ENCODE measurements around the gene ITPR3.

The ITPR3 gene

GRCh38 chr6:33671744-33672072 lies 50.6 kb downstream of the ITPR3 start:
- no peak for DNase-seq

DNA sequence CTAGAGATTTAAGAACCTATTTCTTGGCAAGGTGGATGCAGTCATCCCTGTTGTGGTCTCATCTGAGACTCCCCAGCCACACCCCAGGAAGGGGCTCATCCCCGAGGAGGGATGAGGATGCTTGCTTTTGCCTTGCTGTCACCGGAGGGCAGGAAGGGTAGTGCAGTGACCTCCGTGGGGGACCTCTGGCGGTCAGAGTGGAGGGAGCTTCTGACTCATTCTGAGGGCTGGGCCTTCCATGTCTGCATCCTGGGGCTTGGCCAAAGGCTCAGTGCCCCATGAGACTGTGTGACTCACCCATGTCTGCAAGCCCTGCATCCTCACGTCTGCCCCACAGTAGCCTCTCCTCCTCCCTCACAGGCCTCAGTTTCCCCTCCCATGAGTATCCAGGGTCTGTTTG lies 51.7 kb downstream of the ITPR3 start:
- DNase-seq: no peak

GRCh38 chr6:33673851-33674250 lies 52.7 kb downstream of the ITPR3 start:
- no peak for DNase-seq

DNA sequence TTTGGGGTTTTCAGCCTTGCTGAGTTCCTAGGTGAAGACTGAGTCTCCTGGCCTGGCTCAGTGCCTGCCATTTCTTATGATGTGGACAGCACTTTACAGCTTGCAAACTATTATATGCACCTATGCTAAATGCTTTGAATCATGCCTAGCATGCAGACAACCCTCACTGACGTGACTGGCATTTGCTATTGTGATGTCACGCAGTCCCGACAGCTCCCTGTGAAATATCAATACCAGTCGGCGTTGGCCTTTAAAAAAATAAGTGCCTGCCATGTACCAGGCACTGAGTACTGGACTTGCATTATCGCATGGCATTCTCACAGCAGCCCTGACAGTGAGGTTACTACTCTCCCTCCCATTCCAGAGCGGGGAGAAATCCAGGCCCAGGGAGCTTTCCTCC lies 54.8 kb downstream of the ITPR3 start:
- no peak for DNase-seq

DNA sequence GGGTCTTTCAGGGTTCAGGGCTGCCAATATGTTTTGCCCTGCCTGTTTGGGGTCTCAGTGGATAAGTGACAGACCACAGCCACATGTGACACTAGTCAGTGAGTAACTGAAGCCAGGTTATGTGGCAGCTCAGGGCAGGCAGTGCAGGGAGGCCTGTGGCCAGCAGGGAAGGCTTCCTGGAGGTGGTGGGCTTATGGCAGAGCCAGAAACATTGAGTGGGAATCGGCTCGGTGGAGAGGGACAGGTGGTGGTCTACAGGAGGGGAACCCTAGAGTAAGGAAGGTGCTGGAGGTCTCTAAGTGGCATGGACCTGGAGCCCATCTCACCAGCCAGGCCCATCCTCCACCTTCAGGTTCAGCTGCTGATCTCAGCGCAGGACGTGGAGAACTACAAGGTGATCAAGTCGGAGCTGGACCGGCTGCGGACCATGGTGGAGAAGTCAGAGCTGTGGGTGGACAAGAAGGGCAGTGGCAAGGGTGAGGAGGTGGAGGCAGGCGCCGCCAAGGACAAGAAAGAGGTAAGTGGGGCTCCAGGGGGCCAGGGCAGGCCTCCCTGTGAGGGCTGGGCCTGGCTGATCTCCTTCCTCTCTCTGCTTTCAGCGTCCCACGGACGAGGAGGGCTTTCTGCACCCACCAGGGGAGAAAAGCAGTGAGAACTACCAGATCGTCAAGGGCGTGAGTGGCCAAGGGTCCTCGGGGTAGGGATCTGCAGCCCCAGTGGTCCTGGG lies 55.5 kb downstream of the ITPR3 start:
- no peak for DNase-seq

DNA sequence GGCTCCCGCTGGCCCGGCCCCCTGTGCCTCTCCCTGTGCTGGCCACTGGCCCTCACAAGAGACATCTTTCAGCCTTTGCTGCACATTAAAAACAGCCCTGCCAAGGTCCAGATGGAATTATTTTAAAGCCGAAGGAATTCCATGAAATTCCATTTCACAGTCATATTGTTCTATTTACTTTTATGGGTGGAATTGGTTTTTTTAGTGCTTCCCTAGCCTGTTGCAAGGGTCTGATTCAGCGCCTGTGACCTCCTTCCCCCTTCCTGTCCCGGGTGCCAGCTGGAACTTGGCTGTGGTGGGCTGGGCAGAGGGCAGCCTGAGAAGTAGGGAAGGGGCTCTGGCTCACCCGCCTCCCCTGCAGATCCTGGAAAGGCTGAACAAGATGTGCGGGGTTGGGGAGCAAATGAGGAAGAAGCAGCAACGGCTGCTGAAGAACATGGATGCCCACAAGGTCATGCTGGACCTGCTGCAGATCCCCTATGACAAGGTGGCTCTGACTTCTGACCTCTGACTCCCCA lies 56.1 kb downstream of the ITPR3 start:
- no peak for DNase-seq

DNA sequence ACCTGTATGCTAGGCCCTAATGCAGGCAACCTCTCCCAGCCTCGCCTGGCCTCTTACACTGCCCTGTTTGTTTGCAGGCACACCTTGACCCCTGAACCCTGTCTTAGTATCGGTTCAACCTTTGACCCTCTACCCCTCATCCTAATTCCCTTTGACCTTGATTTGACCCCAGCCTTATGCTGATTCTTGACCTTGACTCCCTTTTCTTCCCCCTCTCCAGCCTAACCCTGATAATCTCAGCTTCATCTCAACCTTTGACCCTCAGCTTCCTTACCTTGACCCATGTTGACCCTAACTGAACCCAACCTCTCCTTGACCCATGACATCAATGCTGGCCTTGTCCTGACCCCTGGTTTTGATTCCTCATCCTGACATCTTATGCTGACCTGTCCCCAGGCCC lies 56.6 kb downstream of the ITPR3 start:
- no peak for DNase-seq

DNA sequence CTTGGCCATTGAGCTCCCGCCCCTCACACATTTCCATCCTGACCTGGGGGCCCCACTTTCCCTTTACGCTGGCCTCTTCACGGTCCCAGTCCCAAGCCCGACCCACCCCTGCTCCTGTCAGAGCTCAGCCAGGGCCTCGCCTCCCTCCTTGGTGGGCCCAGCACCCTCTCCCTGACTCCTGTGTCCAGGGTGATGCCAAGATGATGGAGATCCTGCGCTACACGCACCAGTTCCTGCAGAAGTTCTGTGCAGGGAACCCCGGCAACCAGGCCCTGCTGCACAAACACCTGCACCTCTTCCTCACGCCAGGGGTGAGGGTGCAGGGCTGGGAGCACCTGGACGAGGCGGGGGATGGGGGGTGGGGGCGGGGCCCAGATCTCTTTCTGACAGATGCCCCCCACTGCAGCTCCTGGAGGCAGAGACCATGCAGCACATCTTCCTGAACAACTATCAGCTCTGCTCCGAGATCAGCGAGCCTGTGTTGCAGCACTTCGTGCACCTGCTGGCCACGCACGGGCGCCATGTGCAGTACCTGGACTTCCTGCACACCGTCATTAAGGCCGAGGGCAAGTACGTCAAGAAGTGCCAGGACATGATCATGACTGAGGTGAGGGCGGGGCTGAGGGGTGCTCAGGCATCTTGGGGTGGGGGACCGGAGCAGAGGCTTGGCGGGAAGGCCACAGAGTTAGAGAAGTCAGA lies 57.3 kb downstream of the ITPR3 start:
- no peak for DNase-seq

- DNase-seq: no peak
Measured at GRCh38 chr6:33678932-33679490, 57.9 kb downstream of the ITPR3 start.

DNA sequence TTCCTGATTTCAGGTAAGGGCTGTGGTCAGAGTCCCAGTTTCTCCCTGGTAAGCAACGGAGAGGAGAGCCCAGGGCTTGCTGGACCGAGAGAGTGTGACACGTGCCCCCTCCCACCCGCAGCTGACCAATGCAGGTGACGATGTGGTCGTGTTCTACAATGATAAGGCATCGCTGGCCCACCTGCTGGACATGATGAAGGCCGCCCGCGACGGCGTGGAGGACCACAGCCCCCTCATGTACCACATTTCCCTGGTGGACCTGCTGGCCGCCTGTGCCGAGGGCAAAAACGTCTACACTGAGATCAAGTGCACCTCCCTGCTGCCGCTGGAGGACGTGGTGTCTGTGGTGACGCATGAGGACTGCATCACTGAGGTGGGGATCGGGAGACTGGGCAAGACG lies 58.6 kb downstream of the ITPR3 start:
- DNase-seq: no peak

- no peak for DNase-seq
Measured at GRCh38 chr6:33682341-33682740, 61.2 kb downstream of the ITPR3 start.

DNA sequence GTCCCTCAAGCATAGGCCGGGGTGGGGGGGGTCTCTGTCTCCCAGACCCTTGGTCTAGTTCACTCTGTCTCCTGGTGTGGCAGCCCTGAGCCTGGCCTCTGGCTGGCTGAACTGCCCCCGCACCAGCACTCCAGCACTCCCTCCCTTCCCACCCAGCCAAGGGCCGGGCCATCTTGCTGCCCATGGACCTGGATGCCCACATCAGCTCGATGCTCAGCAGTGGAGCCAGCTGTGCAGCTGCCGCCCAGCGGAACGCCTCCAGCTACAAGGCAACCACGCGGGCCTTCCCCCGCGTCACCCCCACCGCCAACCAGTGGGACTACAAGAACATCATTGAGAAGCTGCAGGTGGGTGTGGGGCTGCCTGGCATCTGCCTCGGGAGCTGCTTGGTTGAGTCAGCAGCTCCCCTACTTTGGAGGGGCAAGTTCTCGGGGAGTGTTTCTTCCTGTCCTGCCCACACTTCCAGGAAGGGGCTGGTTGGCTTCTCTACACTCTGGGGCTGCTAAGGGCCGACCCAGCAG lies 62.0 kb downstream of the ITPR3 start:
- DNase-seq: no peak

DNA sequence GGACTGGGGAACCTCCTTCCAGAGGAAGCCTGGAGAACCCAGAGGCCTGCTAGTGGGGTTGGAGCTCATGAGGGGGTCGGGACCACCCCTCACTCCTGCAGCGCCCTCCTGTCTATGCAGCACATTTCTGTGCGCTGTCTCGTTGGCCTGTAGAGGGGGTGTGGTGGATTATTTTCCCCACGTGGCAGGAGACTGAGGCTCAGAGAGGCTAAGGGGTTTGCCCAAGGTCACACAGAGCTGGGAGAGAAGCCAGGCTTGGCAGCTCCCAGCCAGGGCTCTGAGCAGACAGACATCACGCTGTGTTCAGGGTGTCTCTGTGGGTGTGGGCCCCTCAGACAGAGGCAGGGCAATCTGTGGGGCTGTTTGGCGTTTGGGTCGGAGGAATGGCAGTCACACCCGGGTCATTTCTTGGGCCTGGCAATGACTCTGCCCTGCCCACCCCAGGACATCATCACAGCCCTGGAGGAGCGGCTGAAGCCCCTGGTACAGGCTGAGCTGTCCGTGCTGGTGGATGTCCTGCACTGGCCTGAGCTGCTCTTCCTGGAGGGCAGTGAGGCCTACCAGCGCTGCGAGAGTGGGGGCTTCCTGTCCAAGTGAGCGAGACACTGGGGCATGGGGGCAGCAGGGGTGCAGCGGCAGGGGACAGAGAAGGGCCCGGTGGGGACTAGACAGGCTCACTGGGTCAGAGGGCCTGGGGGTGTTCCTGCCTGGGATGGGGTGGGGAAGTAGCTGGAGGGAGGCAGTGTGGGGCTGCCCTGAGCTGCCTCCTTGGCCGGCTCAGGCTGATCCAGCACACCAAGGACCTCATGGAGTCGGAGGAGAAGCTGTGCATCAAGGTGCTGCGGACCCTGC lies 62.7 kb downstream of the ITPR3 start:
- DNase-seq: no peak

DNA sequence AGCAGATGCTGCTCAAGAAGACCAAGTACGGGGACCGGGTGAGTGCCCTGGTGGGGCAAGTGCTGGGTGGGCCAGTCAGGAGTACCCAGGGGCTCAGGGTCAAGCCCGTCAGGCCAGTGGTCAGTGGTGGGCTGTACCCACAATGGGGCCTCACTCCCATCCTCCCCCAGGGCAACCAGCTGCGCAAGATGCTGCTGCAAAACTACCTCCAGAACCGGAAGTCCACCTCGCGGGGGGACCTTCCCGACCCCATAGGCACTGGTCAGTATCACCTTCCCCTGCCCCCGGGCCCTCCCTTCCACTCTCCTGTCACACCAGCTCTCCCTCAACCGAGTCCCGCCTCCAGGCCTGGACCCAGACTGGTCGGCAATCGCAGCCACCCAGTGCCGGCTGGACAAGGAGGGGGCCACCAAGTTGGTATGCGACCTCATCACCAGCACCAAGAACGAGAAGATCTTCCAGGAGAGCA lies 63.3 kb downstream of the ITPR3 start:
- no peak for DNase-seq

DNA sequence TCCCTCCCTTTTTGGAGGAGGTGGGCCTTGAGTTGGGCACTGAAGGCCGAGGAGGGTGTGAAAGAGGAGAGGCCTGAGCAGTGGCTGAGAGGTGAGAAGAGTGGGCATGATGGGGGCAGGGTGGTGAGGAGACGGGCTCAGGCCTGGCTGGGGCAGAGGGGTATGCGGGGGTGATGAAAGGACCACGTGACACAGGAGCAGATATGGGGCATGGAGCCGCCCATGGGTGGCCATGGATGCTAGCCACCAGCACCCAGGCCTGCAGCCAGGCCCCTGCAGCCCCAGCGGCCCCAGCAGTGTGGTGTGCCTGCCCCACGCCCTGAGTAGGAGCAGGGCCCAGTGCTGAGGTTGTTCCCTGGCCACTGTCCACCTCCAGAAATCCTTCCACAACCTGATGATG lies 63.9 kb downstream of the ITPR3 start:
- no peak for DNase-seq

DNA sequence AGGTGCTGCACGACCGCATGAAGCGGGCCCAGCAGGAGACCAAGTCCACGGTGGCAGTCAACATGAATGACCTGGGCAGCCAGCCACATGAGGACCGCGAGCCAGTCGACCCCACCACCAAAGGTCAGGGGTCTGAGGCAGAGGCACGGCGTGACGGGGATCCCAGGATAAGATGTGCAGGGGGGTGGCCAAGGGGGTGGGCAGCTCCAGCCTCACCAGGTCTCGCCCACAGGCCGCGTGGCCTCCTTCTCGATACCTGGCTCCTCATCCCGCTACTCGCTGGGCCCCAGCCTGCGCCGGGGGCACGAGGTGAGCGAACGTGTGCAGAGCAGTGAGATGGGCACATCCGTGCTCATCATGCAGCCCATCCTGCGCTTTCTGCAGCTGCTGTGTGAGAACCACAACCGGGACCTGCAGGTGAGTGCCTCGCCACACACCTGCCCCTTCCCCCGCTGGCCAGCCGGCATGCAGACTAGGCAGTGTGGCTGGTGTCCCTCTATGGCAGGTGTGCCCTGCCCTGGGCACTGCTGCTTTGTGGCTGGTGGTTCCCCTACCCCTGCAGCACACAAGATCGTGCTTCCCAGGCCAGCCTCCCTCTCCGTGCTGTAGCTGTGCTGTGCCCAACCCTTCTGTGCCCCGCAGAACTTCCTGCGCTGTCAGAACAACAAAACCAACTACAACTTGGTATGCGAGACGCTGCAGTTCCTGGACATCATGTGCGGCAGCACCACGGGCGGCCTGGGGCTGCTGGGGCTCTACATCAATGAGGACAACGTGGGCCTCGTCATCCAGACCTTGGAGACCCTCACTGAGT lies 64.5 kb downstream of the ITPR3 start:
- no peak for DNase-seq

DNA sequence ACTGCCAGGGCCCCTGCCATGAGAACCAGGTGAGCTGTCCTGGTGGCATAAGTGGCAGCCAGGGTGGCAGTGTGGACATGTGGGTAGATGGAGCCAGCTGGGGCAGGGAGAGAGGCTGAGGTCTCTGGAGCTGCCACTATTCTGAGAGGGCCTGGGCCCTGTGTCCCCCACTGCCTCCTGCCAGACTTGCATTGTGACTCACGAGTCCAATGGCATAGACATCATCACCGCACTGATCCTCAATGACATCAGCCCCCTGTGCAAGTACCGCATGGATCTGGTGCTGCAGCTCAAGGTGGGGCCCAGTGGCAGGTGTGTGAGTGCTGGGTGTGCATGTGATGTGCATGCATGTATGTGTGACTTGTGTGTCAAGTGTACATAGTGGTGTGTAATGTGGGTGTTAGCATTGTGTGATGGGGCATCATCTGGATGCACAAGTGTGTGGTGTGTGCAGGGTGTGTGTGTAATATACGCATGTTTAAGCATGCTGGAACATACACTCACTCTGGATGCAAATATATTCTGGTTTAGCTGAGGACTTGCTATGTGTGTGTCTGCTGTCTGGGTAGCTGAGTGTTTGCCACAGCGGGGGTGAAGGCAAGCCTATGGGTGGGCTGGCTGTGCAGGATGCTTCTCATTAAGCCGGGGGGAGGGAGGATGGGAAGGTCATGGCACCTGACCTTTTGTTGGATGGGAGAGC lies 65.3 kb downstream of the ITPR3 start:
- DNase-seq: no peak

GRCh38 chr6:33686981-33687975 lies 66.2 kb downstream of the ITPR3 start:
- DNase-seq: no peak

GRCh38 chr6:33688006-33688405 lies 66.9 kb downstream of the ITPR3 start:
- DNase-seq: no peak

Data from DMS79 (cell line).